Measurements from ENCODE around the gene TNIP2. TPM values are rescaled to one million over a fixed set of nuclear protein-coding genes. Genes with fewer than 3 reads are reported as not detected.

Gene TNIP2
- total and polyA plus RNA-seq, 2 donors (not counting 1 experiment from before 2014, with no cell fraction given), result 47.6 to 71.9 TPM

DNA sequence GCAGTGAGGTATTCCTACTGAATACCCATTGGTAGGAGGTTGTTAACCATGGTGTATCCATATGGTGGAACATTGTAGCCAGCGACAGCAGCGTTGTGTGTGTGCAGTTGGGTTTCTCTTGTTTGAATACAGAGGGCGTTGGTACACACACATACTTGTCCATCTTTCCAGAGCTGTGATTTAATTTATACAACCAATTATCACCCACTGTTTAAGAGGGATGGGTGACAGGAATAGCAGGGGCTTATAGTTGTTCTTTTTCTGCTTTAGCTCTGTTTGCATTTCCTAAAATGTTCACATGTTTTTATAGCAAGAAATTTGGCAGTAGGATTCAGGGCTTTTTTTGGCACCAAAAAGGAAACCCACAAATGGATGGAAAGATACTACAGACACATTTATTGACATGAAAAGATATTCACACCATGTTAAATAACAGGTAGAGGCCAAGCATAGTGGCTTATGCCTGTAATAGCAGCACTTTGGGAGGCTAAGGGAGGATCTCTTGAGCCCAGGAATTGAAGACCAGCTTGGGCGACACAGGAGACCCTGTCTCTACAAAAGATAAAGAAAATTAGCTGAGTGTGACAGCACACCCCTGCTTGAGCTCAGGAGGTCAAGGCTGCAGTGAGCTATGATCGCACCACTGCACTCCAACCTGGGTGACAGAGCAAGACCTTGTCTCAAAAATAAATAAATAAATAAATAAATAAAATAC, 60.6 kb downstream of the TNIP2 start:
- ChIA-PET POLR2A (interaction anchor here (0.5 to 1.2 kb wide), 3 partner anchors 51 to 1833 kb away, joined by 3 read pairs; no protein-coding TSS in a partner anchor), CTCF (interaction anchor here (0.6 to 2.5 kb wide), 14 partner anchors 8 to 475 kb away, joined by 3 to 9 read pairs (median 3); partner anchors contain the start of gene TNIP2)
- peaks cover 56 to 64% of the 10 kb centered on the region in 2 donors for H3K4me1 ChIP-seq (ENCODE audit: control insufficient read depth in 2 of 2, insufficient read depth in 2 of 2, low read length in 2 of 2)
- peaks cover 64% of the 10 kb centered on the region for H3K4me1 Mint-ChIP-seq
- no peaks in the 10 kb centered on the region for H3K9me3 ChIP-seq (ENCODE audit: control extremely low read depth in 1 of 3, control insufficient read depth in 2 of 3, insufficient read depth in 1 of 3, low read length in 2 of 3)
- peak overlapping the region; percentile 72 for H3K4me3 Mint-ChIP-seq
- no peak overlapping the region for H2AFZ ChIP-seq (ENCODE audit: insufficient read depth, low read depth, low read length, poor library complexity, severe bottlenecking)
- no peak for ATAC-seq (ENCODE audit: low read depth)
- no peaks in the 10 kb centered on the region for H4K20me1 ChIP-seq (ENCODE audit: control insufficient read depth, insufficient read depth, low read length, poor library complexity, severe bottlenecking)
- peaks cover 12 to 64% of the 10 kb centered on the region in 2 experiments for H3K36me3 ChIP-seq (replicated peaks in 1 of 2; ENCODE audit: control extremely low read depth in 1 of 2, control insufficient read depth in 1 of 2, extremely low read depth in 1 of 2, insufficient read depth in 2 of 2, low read length in 1 of 2)
- H3K4me3 ChIP-seq (ENCODE audit: control extremely low read depth in 1 of 5, extremely low read depth in 1 of 5, insufficient read depth in 1 of 5, low read depth in 2 of 5, low read length in 4 of 5), result peak overlapping the region in 1 of 5 experiments; percentile 69
- peak overlapping the region; percentile 78 for H3K27ac Mint-ChIP-seq
- no peaks in the 10 kb centered on the region for H3K9me3 Mint-ChIP-seq (ENCODE audit: insufficient read depth)
- 0% methylated on average over 1 of the region's 5 CpGs for WGBS (ENCODE audit: insufficient coverage)
- no peak overlapping the region for H3K9ac ChIP-seq (ENCODE audit: low read length)
- TF ChIP-seq CTCF (IDR thresholded peaks at IDR 0.05), result no peak
- no peak for TF ChIP-seq EZH2 (IDR thresholded peaks at IDR 0.05; ENCODE audit: borderline replicate concordance, insufficient read depth, low read depth, low read length, poor library complexity, severe bottlenecking)
- no peaks in the 10 kb centered on the region for H3K27me3 Mint-ChIP-seq
- intact Hi-C loops (cut with micrococcal nuclease), result loop anchor here (1.0 to 10.0 kb wide), 8 partner anchors 17 to 431 kb away; partner anchors contain the start of genes FAM193A, MXD4 and TNIP2
- H3K27me3 ChIP-seq (replicated peaks in 1 of 4; ENCODE audit: control extremely low read depth in 1 of 4, control insufficient read depth in 3 of 4, insufficient read depth in 4 of 4, low read length in 3 of 4), result no peaks in the 10 kb centered on the region
- H3K4me2 ChIP-seq (replicated peaks; ENCODE audit: low read depth, low read length, poor library complexity, severe bottlenecking), result peak overlapping the region; percentile 88
- peak overlapping the region; percentile 19 to 87 for H3K27ac ChIP-seq (ENCODE audit: low read length in 2 of 2)
- peaks cover 54% of the 10 kb centered on the region for H3K79me2 ChIP-seq (ENCODE audit: control insufficient read depth, insufficient read depth, low read length)
- no peak for DNase-seq

DNA sequence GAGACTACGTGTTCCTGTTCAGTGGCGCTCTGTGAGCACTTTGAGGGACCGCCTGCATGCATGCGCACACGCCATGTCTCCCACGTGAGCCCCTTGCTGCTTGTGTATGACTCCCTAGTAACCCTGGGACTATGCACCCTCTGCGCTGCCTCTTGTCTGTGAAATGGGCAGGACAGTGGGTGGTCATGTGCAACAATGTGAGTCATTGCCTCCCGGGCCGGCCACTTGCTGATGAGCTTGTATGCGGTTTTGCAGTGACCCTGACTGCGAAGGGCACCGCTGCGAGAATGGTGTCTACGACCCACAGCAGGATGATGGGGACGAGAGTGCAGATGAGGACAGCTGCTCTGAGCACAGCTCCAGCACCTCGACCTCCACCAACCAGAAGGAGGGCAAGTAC, 61.4 kb downstream of the TNIP2 start:
- H3K4me1 Mint-ChIP-seq, result peaks cover 72% of the 10 kb centered on the region
- POLR2A ChIA-PET, result no interaction called here
- intact Hi-C loops (cut with micrococcal nuclease), result loop anchor here (5.0 to 10.0 kb wide), 3 partner anchors 153 to 430 kb away; partner anchors contain the start of gene MXD4
- H3K27ac Mint-ChIP-seq, result peak overlapping the region; percentile 7
- CTCF ChIA-PET, result interaction anchor here (1.0 to 2.5 kb wide), 3 partner anchors 19 to 95 kb away, joined by 3 to 5 read pairs (median 4); partner anchors contain the start of gene TNIP2
- Histone ChIP-seq H3K27ac (ENCODE audit: low read length in 2 of 2) (no peak overlapping the region), H3K9me3 (ENCODE audit: control extremely low read depth in 1 of 3, control insufficient read depth in 2 of 3, insufficient read depth in 1 of 3, low read length in 2 of 3) (no peaks in the 10 kb centered on the region), H2AFZ (ENCODE audit: insufficient read depth, low read depth, low read length, poor library complexity, severe bottlenecking) (no peak overlapping the region), H3K9ac (ENCODE audit: low read length) (no peak overlapping the region), H4K20me1 (ENCODE audit: control insufficient read depth, insufficient read depth, low read length, poor library complexity, severe bottlenecking) (no peaks in the 10 kb centered on the region), H3K36me3 (replicated peaks in 1 of 2; ENCODE audit: control extremely low read depth in 1 of 2, control insufficient read depth in 1 of 2, extremely low read depth in 1 of 2, insufficient read depth in 2 of 2, low read length in 1 of 2) (peaks cover 12 to 56% of the 10 kb centered on the region in 2 experiments), H3K79me2 (ENCODE audit: control insufficient read depth, insufficient read depth, low read length) (peaks cover 54% of the 10 kb centered on the region), H3K4me2 (replicated peaks; ENCODE audit: low read depth, low read length, poor library complexity, severe bottlenecking) (no peak overlapping the region), H3K4me1 (ENCODE audit: control insufficient read depth in 2 of 2, insufficient read depth in 2 of 2, low read length in 2 of 2) (peaks cover 64 to 72% of the 10 kb centered on the region in 2 donors), H3K4me3 (ENCODE audit: control extremely low read depth in 1 of 5, extremely low read depth in 1 of 5, insufficient read depth in 1 of 5, low read depth in 2 of 5, low read length in 4 of 5) (no peak overlapping the region), H3K27me3 (replicated peaks in 1 of 4; ENCODE audit: control extremely low read depth in 1 of 4, control insufficient read depth in 3 of 4, insufficient read depth in 4 of 4, low read length in 3 of 4) (no peaks in the 10 kb centered on the region)
- H3K27me3 Mint-ChIP-seq, result no peaks in the 10 kb centered on the region
- WGBS (ENCODE audit: insufficient coverage), result over 99% methylated on average over 16 of the region's 16 CpGs
- peak overlapping the region; percentile 12 for H3K4me3 Mint-ChIP-seq
- no peaks in the 10 kb centered on the region for H3K9me3 Mint-ChIP-seq (ENCODE audit: insufficient read depth)
- TF ChIP-seq CTCF (IDR thresholded peaks at IDR 0.05), result no peak
- TF ChIP-seq EZH2 (IDR thresholded peaks at IDR 0.05; ENCODE audit: borderline replicate concordance, insufficient read depth, low read depth, low read length, poor library complexity, severe bottlenecking), result no peak
- DNase-seq, result no peak
- ATAC-seq (ENCODE audit: low read depth), result no peak
